Neural progenitor cell (in vitro differentiated cells): ENCODE measurements around the gene FAM163B. TPM values are rescaled to one million over a fixed set of nuclear protein-coding genes. Genes with fewer than 3 reads are reported as not detected.

Experiments used
- DNase-seq: peaks from one replicate; pipeline ENCODE4 v3.0.0-alpha.2; 2016; ENCODE audit warnings: low spot score
- H2AFZ ChIP-seq: fragments of 200-600 bp; sonication (generic); replicated peaks from 2 replicates; pipeline ENCODE4 v1.6.1; 2016; ENCODE audit warnings: antibody characterized with exemption
- H3F3A ChIP-seq: fragments of 200-600 bp; sonication (generic); 2 replicates; pipeline ENCODE4 v1.6.1; 2016; ENCODE audit warnings: antibody characterized with exemption, low read depth
- H3K27ac ChIP-seq: fragments of 200-600 bp; sonication (generic); 2 replicates; pipeline ENCODE4 v1.5.1; 2016; ENCODE audit warnings: mild to moderate bottlenecking
- H3K27me3 ChIP-seq: fragments of 200-600 bp; sonication (generic); 2 replicates; pipeline ENCODE4 v1.6.1; 2016; ENCODE audit warnings: mild to moderate bottlenecking, moderate library complexity
- H3K36me3 ChIP-seq: fragments of 200-600 bp; sonication (generic); 2 replicates; pipeline ENCODE4 v1.5.1; 2016
- H3K4me1 ChIP-seq: fragments of 200-600 bp; sonication (generic); 2 replicates; pipeline ENCODE4 v1.6.1; 2016; ENCODE audit warnings: mixed run types
- H3K4me2 ChIP-seq: fragments of 200-600 bp; sonication (generic); 2 replicates; pipeline ENCODE4 v1.6.1; 2016
- H3K4me3 ChIP-seq: fragments of 200-600 bp; sonication (generic); 2 replicates; pipeline ENCODE4 v1.5.1; 2016
- H3K79me2 ChIP-seq: fragments of 200-600 bp; sonication (generic); 2 replicates; pipeline ENCODE4 v1.6.1; 2016; ENCODE audit warnings: low read depth
- H3K9ac ChIP-seq: fragments of 200-600 bp; sonication (generic); 2 replicates; pipeline ENCODE4 v1.6.1; 2016
- H3K9me3 ChIP-seq: fragments of 200-600 bp; sonication (generic); 2 replicates; pipeline ENCODE4 v1.5.1; 2016; ENCODE audit warnings: low read depth
- H4K20me1 ChIP-seq: fragments of 200-600 bp; sonication (generic); 2 replicates; pipeline ENCODE4 v1.6.1; 2016; ENCODE audit warnings: low read depth
- H3K27ac Mint-ChIP-seq: 3 replicates; pipeline ENCODE4 v1.8.0; 2021; ENCODE audit warnings: mixed read lengths
- H3K27me3 Mint-ChIP-seq: 2 replicates; pipeline ENCODE4 v1.8.0; 2022; ENCODE audit warnings: low read depth, mild to moderate bottlenecking, inconsistent platforms, moderate library complexity, mixed read lengths; ENCODE audit not compliant: insufficient read depth
- H3K36me3 Mint-ChIP-seq: 3 replicates; pipeline ENCODE4 v1.8.0; 2021; ENCODE audit warnings: mixed read lengths
- H3K4me1 Mint-ChIP-seq: 3 replicates; pipeline ENCODE4 v1.8.0; 2021; ENCODE audit warnings: mixed read lengths
- H3K4me3 Mint-ChIP-seq: 3 replicates; pipeline ENCODE4 v1.8.0; 2021; ENCODE audit warnings: mild to moderate bottlenecking, moderate library complexity, mixed read lengths
- H3K9me3 Mint-ChIP-seq: 3 replicates; pipeline ENCODE4 v1.8.0; 2020; ENCODE audit warnings: mixed read lengths
- EZH2 ChIP-seq: fragments of 200-600 bp; sonication (generic); IDR thresholded peaks from 2 replicates; pipeline ENCODE4 v1.6.1; 2017; ENCODE audit warnings: antibody characterized with exemption, mild to moderate bottlenecking, moderate library complexity
- EZH2phosphoT487 ChIP-seq: fragments of 200-600 bp; sonication (generic); IDR thresholded peaks from 2 replicates; pipeline ENCODE4 v1.6.1; 2017; ENCODE audit warnings: antibody characterized with exemption
- total RNA-seq: library from RNA; depleted of rRNA; stranded (reverse); fragments of >200 nt; gene quantifications from 2 replicates; pipeline ENCODE4 v1.2.3, GENCODE V29; 2015; ENCODE audit warnings: low replicate concordance
- TF ChIP-seq, protein P1 (sequence below): fragments of 200-600 bp; sonication (generic); IDR thresholded peaks from 2 replicates; pipeline ENCODE4 v1.5.1; 2017; ENCODE audit warnings: antibody characterized with exemption, mild to moderate bottlenecking

Gene FAM163B
- total RNA-seq, 1 donor from 2014 or later: not detected

DNA sequence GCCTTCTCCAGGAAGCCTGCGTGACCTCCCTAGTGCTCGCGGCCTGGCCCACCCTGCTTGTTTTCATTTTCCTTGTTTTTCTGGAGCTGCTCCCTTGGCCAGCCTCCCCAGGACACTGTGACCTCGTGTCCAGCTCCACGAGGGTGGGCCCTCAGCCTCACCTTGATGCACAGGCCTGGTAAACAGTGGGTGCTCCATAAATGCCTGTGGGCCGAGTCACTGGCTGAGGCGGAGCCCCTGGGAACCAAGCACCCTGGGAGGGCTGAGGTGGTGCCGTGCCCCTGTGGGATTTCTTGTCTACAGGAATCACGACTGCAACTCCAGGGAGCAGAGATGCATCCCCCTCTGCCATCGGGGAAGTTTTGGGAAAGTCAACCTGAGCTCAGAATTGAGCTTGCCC lies 17.2 kb downstream of the FAM163B start:
- H3K36me3 Mint-ChIP-seq: peaks cover 3% of the 10 kb centered on the region
- no peak overlapping the region for H3K4me3 Mint-ChIP-seq
- Histone ChIP-seq H2AFZ (no peak overlapping the region), H3K4me1 (no peaks in the 10 kb centered on the region), H3K9me3 (no peaks in the 10 kb centered on the region), H4K20me1 (no peaks in the 10 kb centered on the region), H3F3A (no peaks in the 10 kb centered on the region), H3K27ac (no peak overlapping the region), H3K4me2 (no peak overlapping the region), H3K9ac (no peak overlapping the region), H3K4me3 (no peak overlapping the region), H3K79me2 (no peaks in the 10 kb centered on the region), H3K36me3 (no peaks in the 10 kb centered on the region), H3K27me3 (no peaks in the 10 kb centered on the region)
- peaks cover 18% of the 10 kb centered on the region for H3K9me3 Mint-ChIP-seq
- peaks cover 16% of the 10 kb centered on the region for H3K27me3 Mint-ChIP-seq
- DNase-seq: no peak
- H3K4me1 Mint-ChIP-seq: no peaks in the 10 kb centered on the region
- TF ChIP-seq EZH2phosphoT487 (no peak), EZH2 (no peak)
- TF ChIP-seq, protein P1, sequence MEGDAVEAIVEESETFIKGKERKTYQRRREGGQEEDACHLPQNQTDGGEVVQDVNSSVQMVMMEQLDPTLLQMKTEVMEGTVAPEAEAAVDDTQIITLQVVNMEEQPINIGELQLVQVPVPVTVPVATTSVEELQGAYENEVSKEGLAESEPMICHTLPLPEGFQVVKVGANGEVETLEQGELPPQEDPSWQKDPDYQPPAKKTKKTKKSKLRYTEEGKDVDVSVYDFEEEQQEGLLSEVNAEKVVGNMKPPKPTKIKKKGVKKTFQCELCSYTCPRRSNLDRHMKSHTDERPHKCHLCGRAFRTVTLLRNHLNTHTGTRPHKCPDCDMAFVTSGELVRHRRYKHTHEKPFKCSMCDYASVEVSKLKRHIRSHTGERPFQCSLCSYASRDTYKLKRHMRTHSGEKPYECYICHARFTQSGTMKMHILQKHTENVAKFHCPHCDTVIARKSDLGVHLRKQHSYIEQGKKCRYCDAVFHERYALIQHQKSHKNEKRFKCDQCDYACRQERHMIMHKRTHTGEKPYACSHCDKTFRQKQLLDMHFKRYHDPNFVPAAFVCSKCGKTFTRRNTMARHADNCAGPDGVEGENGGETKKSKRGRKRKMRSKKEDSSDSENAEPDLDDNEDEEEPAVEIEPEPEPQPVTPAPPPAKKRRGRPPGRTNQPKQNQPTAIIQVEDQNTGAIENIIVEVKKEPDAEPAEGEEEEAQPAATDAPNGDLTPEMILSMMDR: no peak
- no peak overlapping the region for H3K27ac Mint-ChIP-seq

DNA sequence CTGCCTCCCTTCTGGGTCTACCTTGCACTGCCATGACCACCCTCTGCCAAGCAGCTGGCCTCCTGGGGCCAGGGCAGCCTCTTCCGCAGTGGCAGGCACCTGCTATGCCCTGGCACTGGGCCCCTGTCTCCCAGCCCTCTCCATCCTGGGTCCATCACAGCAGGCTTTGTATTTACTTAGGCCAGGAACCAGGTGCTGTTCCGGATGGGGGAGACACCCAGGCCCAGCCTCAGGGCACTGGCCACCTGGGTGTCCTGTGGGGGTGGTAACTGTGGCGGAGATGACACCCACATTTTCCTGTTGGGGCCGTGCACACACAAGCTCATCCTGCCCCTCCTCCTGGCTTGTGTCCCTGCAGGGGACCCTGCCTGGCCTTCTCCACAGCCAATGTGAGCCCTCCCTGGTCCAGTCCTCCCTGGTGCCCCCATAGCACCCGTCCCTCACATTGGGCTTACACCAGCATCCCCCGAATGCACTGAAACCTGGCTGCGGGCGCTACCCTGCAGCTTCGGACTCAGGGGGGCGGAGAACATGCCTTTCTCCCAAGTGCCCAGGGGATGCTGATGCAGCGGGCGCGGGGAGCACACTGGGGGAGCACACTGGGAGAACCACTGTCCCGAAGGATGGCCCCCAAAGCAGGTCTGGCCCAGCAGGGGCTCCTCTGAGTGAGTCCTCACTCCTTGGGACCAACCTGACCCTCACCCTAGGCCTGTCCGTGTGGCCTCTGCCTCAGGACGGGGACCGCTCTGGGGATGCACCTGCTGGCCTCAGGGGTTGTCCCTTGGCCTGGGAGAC lies 17.9 kb downstream of the FAM163B start:
- Mint-ChIP-seq H3K4me1 (no peaks in the 10 kb centered on the region), H3K36me3 (peaks cover 3% of the 10 kb centered on the region), H3K9me3 (peaks cover 18% of the 10 kb centered on the region), H3K27ac (no peak overlapping the region), H3K4me3 (no peak overlapping the region), H3K27me3 (peaks cover 20% of the 10 kb centered on the region)
- H3K4me1 ChIP-seq: no peaks in the 10 kb centered on the region
- H3K9ac ChIP-seq: no peak overlapping the region
- H3K27me3 ChIP-seq: no peaks in the 10 kb centered on the region
- H2AFZ ChIP-seq: no peak overlapping the region
- no peaks in the 10 kb centered on the region for H3K79me2 ChIP-seq
- H3K9me3 ChIP-seq: no peaks in the 10 kb centered on the region
- no peak overlapping the region for H3K27ac ChIP-seq
- H4K20me1 ChIP-seq: no peaks in the 10 kb centered on the region
- H3K4me2 ChIP-seq: no peak overlapping the region
- no peak overlapping the region for H3K4me3 ChIP-seq
- no peaks in the 10 kb centered on the region for H3F3A ChIP-seq
- DNase-seq: no peak
- no peaks in the 10 kb centered on the region for H3K36me3 ChIP-seq
- TF ChIP-seq EZH2phosphoT487: no peak
- TF ChIP-seq EZH2: no peak
- TF ChIP-seq, protein P1: no peak

DNA sequence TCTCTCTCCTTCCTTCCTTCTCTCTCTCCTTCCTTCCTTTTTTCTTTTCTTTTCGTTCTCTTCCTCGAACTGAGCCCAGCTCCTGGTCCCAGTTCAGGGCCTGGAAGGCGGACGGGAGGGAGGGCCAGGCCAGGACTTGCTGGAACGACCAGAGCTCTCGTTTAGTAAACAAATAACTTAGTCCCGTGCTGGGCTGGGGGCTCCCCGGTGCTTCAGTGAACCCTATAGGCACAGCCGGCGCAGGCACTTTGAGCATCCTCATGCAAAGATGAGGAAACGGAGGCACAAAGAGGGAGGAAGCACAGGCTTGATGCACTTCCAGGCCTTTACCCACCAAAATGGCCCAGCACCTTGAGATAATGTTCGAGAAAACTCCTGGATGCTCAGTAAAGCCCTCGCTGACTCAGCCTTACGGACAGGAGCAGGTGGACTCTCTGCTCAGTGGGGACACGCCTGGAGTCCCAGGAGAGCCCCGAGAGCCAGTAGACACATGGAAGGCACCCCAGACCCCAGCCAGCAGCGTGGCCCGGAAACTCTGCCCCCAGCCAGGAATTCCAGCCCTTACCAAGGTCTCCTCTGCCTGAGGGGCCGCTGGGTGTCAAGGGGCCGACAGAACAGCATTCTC lies 18.8 kb downstream of the FAM163B start:
- Mint-ChIP-seq H3K9me3 (peaks cover 13% of the 10 kb centered on the region), H3K36me3 (peaks cover 3% of the 10 kb centered on the region), H3K4me1 (peaks cover 9% of the 10 kb centered on the region), H3K4me3 (no peak overlapping the region), H3K27ac (no peak overlapping the region), H3K27me3 (peaks cover 19% of the 10 kb centered on the region)
- Histone ChIP-seq H2AFZ (no peak overlapping the region), H3K27me3 (no peaks in the 10 kb centered on the region), H3K36me3 (no peaks in the 10 kb centered on the region), H3K9ac (no peak overlapping the region), H3K4me1 (peaks cover 4% of the 10 kb centered on the region), H3K27ac (no peak overlapping the region), H3K4me3 (no peak overlapping the region), H4K20me1 (no peaks in the 10 kb centered on the region), H3F3A (no peaks in the 10 kb centered on the region), H3K4me2 (no peak overlapping the region), H3K9me3 (no peaks in the 10 kb centered on the region), H3K79me2 (no peaks in the 10 kb centered on the region)
- no peak for TF ChIP-seq EZH2phosphoT487
- no peak for DNase-seq
